Right lobe of liver (tissue), 6 donors: ENCODE data around the gene PLG. TPM values are rescaled to one million over a fixed set of nuclear protein-coding genes. Genes with fewer than 3 reads are reported as not detected.

Source experiments
- ATAC-seq, 4 donors: fragments of 200-7000 bp; cut with Tn5 transposase; one replicate each; pipeline ENCODE4 v1.9.1; 2020; ENCODE audit warnings: mild to moderate bottlenecking in 4 of 4, moderate library complexity in 4 of 4
- DNase-seq, 3 donors: peaks; one replicate each; pipeline ENCODE4 v3.0.0-alpha.2; 2020
- H3K27ac ChIP-seq, 3 donors: fragments of 200-600 bp; one replicate each; pipeline ENCODE4 v1.8.0; 2022
- H3K27me3 ChIP-seq, 2 donors: fragments of 200-600 bp; one replicate each; pipeline ENCODE4 v1.8.0; 2022
- H3K36me3 ChIP-seq, 4 donors: fragments of 200-600 bp; sonication (generic) in 1 of 4; one replicate each; pipeline versions ENCODE4 v1.5.1 to v1.8.0; 2017 to 2022; ENCODE audit warnings: control low read depth in 1 of 4
- H3K4me1 ChIP-seq, 4 donors: fragments of 200-600 bp; sonication (generic) in 1 of 4; one replicate each; pipeline versions ENCODE4 v1.5.1 to v1.8.0; 2017 to 2022; ENCODE audit warnings: control low read depth in 1 of 4
- H3K4me3 ChIP-seq, 3 donors: fragments of 200-600 bp; one replicate each; pipeline ENCODE4 v1.8.0; 2022
- H3K9me3 ChIP-seq, 4 donors: fragments of 200-600 bp; sonication (generic) in 1 of 4; one replicate each; pipeline versions ENCODE4 v1.5.1 to v1.8.0; 2017 to 2022; ENCODE audit warnings: control low read depth in 1 of 4
- POLR2A ChIP-seq: fragments of 450-650 bp; IDR thresholded peaks from one replicate; pipeline ENCODE4 v1.6.1; 2017; ENCODE audit warnings: antibody characterized with exemption, mild to moderate bottlenecking
- WGBS: methylation state at CpG from one replicate; pipeline ENCODE4 v1.1.6; 2018; ENCODE audit warnings: low coverage, low lambda C conversion rate; ENCODE audit not compliant: insufficient coverage; ENCODE audit errors: missing lambda C conversion rate; 5-methylcytosine and 5-hydroxymethylcytosine counted together
- intact Hi-C, 2 donors: fragments of 100-400 bp; cut with DNase I; formaldehyde crosslinking; loops; one replicate each; pipeline versions ENCODE4 v1.11.2 to v1.14.1; 2022
- total RNA-seq, 6 experiments: library from RNA; depleted of rRNA in 2 of 6; stranded (reverse); fragments of >200 nt in 2 of 6; fragmentation: NEBNext Ultra II Directional in 3 of 6; extraction: Animal tissue kit (Norgen Biotek cat#: 25700) in 3 of 6; gene quantifications; one replicate each; pipeline versions ENCODE4 v1.1.0 to v1.2.4, GENCODE V29; 2016 to 2023
- TF ChIP-seq, protein P1 (sequence below), 4 donors: fragments of 200-600 bp in 3 of 4; fragments of 450-650 bp in 1 of 4; IDR thresholded peaks; one replicate each; pipeline versions ENCODE4 v1.5.1 to v1.8.0; 2016 to 2022; ENCODE audit warnings: antibody characterized with exemption in 4 of 4, mild to moderate bottlenecking in 2 of 4
- donor health status: DM: no; HTN: yes; CAD: no.
- donor health status: DM: no; HTN: no; CAD: no.
- donor health status: DM: no; HTN: no; CAD: no.
- donor health status: DM: no; HTN: yes; CAD: no.
- donor health status: DM: no; HTN: yes; CAD: no.

Gene PLG
- total RNA-seq, 6 experiments from 2014 or later, result 756 to 3,432 (median 1,885) TPM

DNA sequence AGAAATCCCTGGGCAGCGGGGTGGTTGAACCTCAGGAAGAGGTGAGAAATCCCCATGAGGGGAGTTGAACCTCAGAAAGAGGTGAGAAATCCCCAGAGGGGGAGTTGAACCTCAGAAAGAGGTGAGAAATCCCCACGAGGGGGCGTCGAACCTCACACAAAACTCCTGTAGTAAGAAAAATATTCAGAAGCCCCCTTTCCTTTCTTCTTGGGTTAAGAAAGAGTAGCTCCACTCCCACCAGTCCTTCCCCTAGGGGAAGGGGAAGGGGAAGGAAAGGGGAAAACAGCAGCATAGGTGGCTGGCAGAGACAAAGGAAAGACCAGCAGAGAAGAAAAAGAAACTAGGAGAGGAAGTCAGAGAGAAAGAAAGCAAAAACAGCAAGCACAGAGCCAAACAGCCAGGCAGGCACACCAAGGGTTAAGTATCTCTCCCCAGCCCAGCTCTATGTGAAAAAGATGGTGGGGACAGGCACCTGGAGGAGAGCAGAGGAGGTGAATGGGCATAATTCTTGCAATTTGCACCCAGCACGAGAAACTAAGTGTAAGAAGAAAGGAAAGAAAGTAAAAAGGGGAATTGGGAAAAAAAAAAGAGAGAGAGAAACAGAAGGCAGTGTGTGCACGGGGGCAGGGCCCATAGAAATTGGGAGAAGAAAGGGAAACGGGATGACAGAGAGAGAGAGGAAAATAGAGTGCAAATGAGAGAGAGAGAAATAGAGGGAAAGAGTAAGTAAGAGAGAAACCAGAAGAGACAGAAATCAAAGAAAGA is 88.2 kb downstream of the PLG start:
- Histone ChIP-seq H3K27me3 (no peaks in the 10 kb centered on the region), H3K4me1 (no peaks in the 10 kb centered on the region), H3K27ac (no peak overlapping the region), H3K4me3 (no peak overlapping the region), H3K9me3 (no peaks in the 10 kb centered on the region), H3K36me3 (no peaks in the 10 kb centered on the region)
- ATAC-seq, result no peak
- 38% methylated on average over 6 of the region's 7 CpGs for WGBS
- TF ChIP-seq POLR2A, result no peak
- TF ChIP-seq, protein P1, sequence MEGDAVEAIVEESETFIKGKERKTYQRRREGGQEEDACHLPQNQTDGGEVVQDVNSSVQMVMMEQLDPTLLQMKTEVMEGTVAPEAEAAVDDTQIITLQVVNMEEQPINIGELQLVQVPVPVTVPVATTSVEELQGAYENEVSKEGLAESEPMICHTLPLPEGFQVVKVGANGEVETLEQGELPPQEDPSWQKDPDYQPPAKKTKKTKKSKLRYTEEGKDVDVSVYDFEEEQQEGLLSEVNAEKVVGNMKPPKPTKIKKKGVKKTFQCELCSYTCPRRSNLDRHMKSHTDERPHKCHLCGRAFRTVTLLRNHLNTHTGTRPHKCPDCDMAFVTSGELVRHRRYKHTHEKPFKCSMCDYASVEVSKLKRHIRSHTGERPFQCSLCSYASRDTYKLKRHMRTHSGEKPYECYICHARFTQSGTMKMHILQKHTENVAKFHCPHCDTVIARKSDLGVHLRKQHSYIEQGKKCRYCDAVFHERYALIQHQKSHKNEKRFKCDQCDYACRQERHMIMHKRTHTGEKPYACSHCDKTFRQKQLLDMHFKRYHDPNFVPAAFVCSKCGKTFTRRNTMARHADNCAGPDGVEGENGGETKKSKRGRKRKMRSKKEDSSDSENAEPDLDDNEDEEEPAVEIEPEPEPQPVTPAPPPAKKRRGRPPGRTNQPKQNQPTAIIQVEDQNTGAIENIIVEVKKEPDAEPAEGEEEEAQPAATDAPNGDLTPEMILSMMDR (IDR thresholded peaks at IDR 0.05), result peak in 2 of 4 donors; percentile 9 to 18
- intact Hi-C loops, result no loop called here
- DNase-seq, result no peak

GRCh38 chr6:160791459-160791858 is 89.4 kb downstream of the PLG start:
- Histone ChIP-seq H3K4me3 (no peak overlapping the region), H3K9me3 (no peaks in the 10 kb centered on the region), H3K27me3 (no peaks in the 10 kb centered on the region), H3K27ac (no peak overlapping the region), H3K4me1 (no peaks in the 10 kb centered on the region), H3K36me3 (no peaks in the 10 kb centered on the region)
- intact Hi-C loops, result no loop called here
- TF ChIP-seq, protein P1 (IDR thresholded peaks at IDR 0.05), result no peak
- no peak for TF ChIP-seq POLR2A
- no peak for ATAC-seq
- 75% methylated on average over 6 of the region's 6 CpGs for WGBS
- no peak for DNase-seq

- no peaks in the 10 kb centered on the region for H3K4me1 ChIP-seq
- ATAC-seq, result no peak
- no peaks in the 10 kb centered on the region for H3K36me3 ChIP-seq
- TF ChIP-seq POLR2A, result no peak
- TF ChIP-seq, protein P1 (IDR thresholded peaks at IDR 0.05), result no peak
- no peak overlapping the region for H3K4me3 ChIP-seq
- H3K9me3 ChIP-seq, result no peaks in the 10 kb centered on the region
- no peak overlapping the region for H3K27ac ChIP-seq
- 64% methylated on average over 2 of the region's 3 CpGs for WGBS
- H3K27me3 ChIP-seq, result no peaks in the 10 kb centered on the region
- DNase-seq, result no peak
- intact Hi-C loops, result no loop called here
Measured at GRCh38 chr6:160791981-160792418, 90.0 kb downstream of the PLG start.

DNA sequence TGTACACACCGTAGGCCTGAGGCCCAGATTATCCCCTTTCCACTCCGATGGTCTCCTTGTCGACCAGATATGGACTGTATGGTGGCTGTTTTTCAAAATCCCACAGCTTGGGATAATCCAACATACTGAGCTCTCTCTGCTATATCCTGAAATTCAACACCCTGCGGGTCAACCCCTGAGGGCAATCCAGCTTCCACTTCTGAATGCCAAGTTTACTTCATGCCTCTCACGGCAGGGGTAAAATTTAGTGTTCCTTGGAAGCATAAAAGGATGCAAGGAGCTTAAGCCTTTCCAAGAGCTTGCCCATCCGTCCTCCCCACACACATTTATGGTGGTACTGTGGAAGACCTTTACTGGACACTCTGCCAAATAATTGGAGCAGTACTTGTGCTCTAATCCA is 90.7 kb downstream of the PLG start:
- no peak overlapping the region for H3K4me3 ChIP-seq
- H3K27me3 ChIP-seq, result no peaks in the 10 kb centered on the region
- 85% methylated on average over 3 of the region's 6 CpGs for WGBS
- DNase-seq (no peak), ATAC-seq (no peak)
- intact Hi-C loops, result no loop called here
- H3K4me1 ChIP-seq, result no peaks in the 10 kb centered on the region
- H3K27ac ChIP-seq, result no peak overlapping the region
- TF ChIP-seq, protein P1 (IDR thresholded peaks at IDR 0.05), result no peak
- TF ChIP-seq POLR2A, result no peak
- H3K36me3 ChIP-seq, result no peaks in the 10 kb centered on the region
- H3K9me3 ChIP-seq, result no peaks in the 10 kb centered on the region
